Transverse colon (tissue), 4 donors: ENCODE results near the gene AGPAT3. TPM values are rescaled to one million over a fixed set of nuclear protein-coding genes. Genes with fewer than 3 reads are reported as not detected.

Experiments
- DNase-seq: peaks from one replicate; pipeline ENCODE4 v3.0.0-alpha.2; 2019
- H3K27ac ChIP-seq, 4 donors: fragments of 200-600 bp; sonication (generic); 2 replicates each; pipeline ENCODE4 v1.5.1; 2016 to 2018; ENCODE audit warnings: inconsistent platforms in 4 of 4
- H3K27me3 ChIP-seq: fragments of 200-600 bp; sonication (generic); 2 replicates; pipeline ENCODE4 v1.5.1; 2017; ENCODE audit warnings: inconsistent platforms
- H3K36me3 ChIP-seq, 4 donors: fragments of 200-600 bp; sonication (generic); 2 replicates each; pipeline ENCODE4 v1.5.1; 2017 to 2019; ENCODE audit warnings: inconsistent platforms in 4 of 4
- H3K4me1 ChIP-seq, 4 donors: fragments of 200-600 bp; sonication (generic); 2 replicates each; pipeline ENCODE4 v1.5.1; 2017 to 2020; ENCODE audit warnings: inconsistent platforms in 4 of 4
- H3K4me3 ChIP-seq, 4 donors: fragments of 200-600 bp; sonication (generic); 1 replicate in 1 of 4; 2 replicates in 3 of 4; pipeline versions ENCODE4 v1.5.1 to v1.6.1; 2017 to 2019; ENCODE audit warnings: inconsistent platforms in 4 of 4
- H3K9me3 ChIP-seq, 2 donors: fragments of 200-600 bp; sonication (generic); 2 replicates each; pipeline ENCODE4 v1.5.1; 2017 to 2019; ENCODE audit warnings: inconsistent platforms in 2 of 2
- CTCF ChIP-seq, 5 experiments: fragments of 200-600 bp in 3 of 5; fragments of 450-650 bp in 2 of 5; sonication (generic) in 3 of 5; IDR thresholded peaks; 1 replicate in 2 of 5; 2 replicates in 3 of 5; pipeline ENCODE4 v1.5.1; 2016 to 2017; ENCODE audit warnings: antibody characterized with exemption in 5 of 5, inconsistent platforms in 3 of 5, mild to moderate bottlenecking in 2 of 5, moderate library complexity in 1 of 5
- EP300 ChIP-seq: sonication (generic); formaldehyde crosslinking; IDR thresholded peaks from one replicate; pipeline ENCODE4 v1.6.1; 2017; ENCODE audit warnings: antibody characterized with exemption, low read depth
- POLR2A ChIP-seq: fragments of 450-650 bp; IDR thresholded peaks from one replicate; pipeline ENCODE4 v1.6.1; 2016; ENCODE audit warnings: antibody characterized with exemption, mild to moderate bottlenecking, moderate library complexity
- POLR2AphosphoS5 ChIP-seq, 3 donors: sonication (generic); formaldehyde crosslinking; IDR thresholded peaks; one replicate each; pipeline ENCODE4 v1.6.1; 2016; ENCODE audit warnings: antibody characterized with exemption in 3 of 3
- WGBS, 2 donors: methylation state at CpG; one replicate each; pipeline ENCODE4 v1.1.5; 2018; ENCODE audit warnings: low coverage in 1 of 2; 5-methylcytosine and 5-hydroxymethylcytosine counted together
- in situ Hi-C, 4 donors: fragments of 200-750 bp; cut with MboI; loops; one replicate each; pipeline versions ENCODE4 v1.15.0 to v1.15.1; 2017; ENCODE audit warnings: low sequenced_read_pairs in 3 of 4, low pct_ligation_motif_present in 1 of 4, low pct_unique_long_range_greater_than_20kb in 1 of 4
- intact Hi-C: fragments of 100-400 bp; cut with DNase I; formaldehyde crosslinking; loops from one replicate; pipeline ENCODE4 v1.15.1; 2023; ENCODE audit warnings: low total_unique reads
- total RNA-seq, 4 donors: library from RNA; depleted of rRNA; stranded (reverse); fragments of >200 nt; gene quantifications; one replicate each; pipeline ENCODE4 v1.1.0, GENCODE V29; 2016

AGPAT3 gene
- total RNA-seq, 4 donors from 2014 or later: 59.9 to 116 (median 85.3) TPM

- H3K36me3 ChIP-seq: no peaks in the 10 kb centered on the region
- no peak overlapping the region for H3K27ac ChIP-seq
- no peak for DNase-seq
- peaks cover 0 to 1% (median 0%) of the 10 kb centered on the region in 4 donors for H3K4me1 ChIP-seq
- H3K4me3 ChIP-seq: no peak overlapping the region
- intact Hi-C loops (no loop called here), in situ Hi-C loops (no loop called here)
- TF ChIP-seq CTCF (IDR thresholded peaks at IDR 0.05) (no peak), EP300 (no peak), POLR2AphosphoS5 (IDR thresholded peaks at IDR 0.05) (no peak), POLR2A (no peak)
- no peaks in the 10 kb centered on the region for H3K27me3 ChIP-seq
- 7 to 63% methylated on average over 3 to 24 of the region's 26 CpGs for WGBS, 2 donors
- H3K9me3 ChIP-seq: no peaks in the 10 kb centered on the region
Observed at GRCh38 chr21:43854773-43855633, 10.0 kb upstream of the AGPAT3 start.

GRCh38 chr21:43855955-43856354, 9.1 kb upstream of the AGPAT3 start:
- TF ChIP-seq CTCF (IDR thresholded peaks at IDR 0.05) (no peak), POLR2AphosphoS5 (IDR thresholded peaks at IDR 0.05) (no peak), POLR2A (no peak), EP300 (no peak)
- Histone ChIP-seq H3K27ac (no peak overlapping the region), H3K4me3 (no peak overlapping the region), H3K27me3 (no peaks in the 10 kb centered on the region), H3K9me3 (no peaks in the 10 kb centered on the region), H3K4me1 (peaks cover 0 to 5% (median 0%) of the 10 kb centered on the region in 4 donors), H3K36me3 (no peaks in the 10 kb centered on the region)
- intact Hi-C loops: no loop called here
- in situ Hi-C loops: no loop called here
- no peak for DNase-seq
- 78% methylated on average over 10 of the region's 10 CpGs; no CpG with 5 or more reads in 1 of the 2 donors for WGBS, 2 donors

GRCh38 chr21:43858806-43859648, 6.0 kb upstream of the AGPAT3 start:
- Histone ChIP-seq H3K36me3 (no peaks in the 10 kb centered on the region), H3K9me3 (no peaks in the 10 kb centered on the region), H3K4me1 (peaks cover 0 to 16% (median 1%) of the 10 kb centered on the region in 4 donors), H3K27me3 (no peaks in the 10 kb centered on the region), H3K27ac (no peak overlapping the region), H3K4me3 (no peak overlapping the region)
- in situ Hi-C loops (no loop called here), intact Hi-C loops (no loop called here)
- WGBS, 2 donors: 90% methylated on average over 25 of the region's 26 CpGs; no CpG with 5 or more reads in 1 of the 2 donors
- TF ChIP-seq POLR2AphosphoS5 (IDR thresholded peaks at IDR 0.05): no peak
- no peak for DNase-seq

- H3K27ac ChIP-seq: peak overlapping the region in 2 of 4 donors; percentile 34 to 63
- peaks cover 0 to 18% (median 3%) of the 10 kb centered on the region in 4 donors for H3K4me1 ChIP-seq
- intact Hi-C loops (no loop called here), in situ Hi-C loops (no loop called here)
- TF ChIP-seq POLR2AphosphoS5 (IDR thresholded peaks at IDR 0.05) (no peak), EP300 (no peak), CTCF (IDR thresholded peaks at IDR 0.05) (no peak)
- no peak overlapping the region for H3K4me3 ChIP-seq
- H3K9me3 ChIP-seq: no peaks in the 10 kb centered on the region
- DNase-seq: no peak
- no peaks in the 10 kb centered on the region for H3K27me3 ChIP-seq
- no peaks in the 10 kb centered on the region for H3K36me3 ChIP-seq
- 79 to 83% methylated on average over 1 to 8 of the region's 8 CpGs for WGBS, 2 donors
Observed at GRCh38 chr21:43859747-43860214, 5.2 kb upstream of the AGPAT3 start.
